Gastrocnemius medialis (tissue), 4 donors: Measurements from ENCODE around the gene KRTAP4-7. TPM values are rescaled to one million over a fixed set of nuclear protein-coding genes. Genes with fewer than 3 reads are reported as not detected.
"Not testable (repeated sequence)": the region's sequence is repeated elsewhere in the genome, so short reads cannot be mapped to it uniquely, and the experiment has no call there.

ENCODE experiments used
- ATAC-seq, 2 donors: fragments of 150-250 bp; one replicate each; pipeline ENCODE4 v1.9.1; 2016
- DNase-seq, 2 donors: peaks; one replicate each; pipeline ENCODE4 v3.0.0-alpha.2; 2019
- H3K27ac ChIP-seq, 4 donors: fragments of 200-600 bp; sonication (generic); 1 replicate in 1 of 4; 2 replicates in 3 of 4; pipeline ENCODE4 v1.5.1; 2016 to 2018; ENCODE audit warnings: mild to moderate bottlenecking in 2 of 4, moderate library complexity in 1 of 4
- H3K27me3 ChIP-seq, 3 donors: fragments of 200-600 bp; sonication (generic) in 2 of 3; 1 replicate in 1 of 3; 2 replicates in 2 of 3; pipeline versions ENCODE4 v1.5.1 to v1.6.0; 2016 to 2019; ENCODE audit warnings: mild to moderate bottlenecking in 1 of 3, moderate library complexity in 1 of 3
- H3K36me3 ChIP-seq, 2 donors: fragments of 200-600 bp; sonication (generic) in 1 of 2; one replicate each; pipeline ENCODE4 v1.5.1; 2017 to 2018
- H3K4me1 ChIP-seq, 2 donors: fragments of 200-600 bp; sonication (generic) in 1 of 2; one replicate each; pipeline ENCODE4 v1.5.1; 2016 to 2017; ENCODE audit warnings: mild to moderate bottlenecking in 2 of 2
- H3K4me3 ChIP-seq, 4 donors: fragments of 200-600 bp; sonication (generic) in 3 of 4; 1 replicate in 1 of 4; 2 replicates in 3 of 4; pipeline ENCODE4 v1.5.1; 2016 to 2019; ENCODE audit warnings: mild to moderate bottlenecking in 2 of 4
- H3K9me3 ChIP-seq, 3 donors: fragments of 200-600 bp; sonication (generic) in 2 of 3; 1 replicate in 1 of 3; 2 replicates in 2 of 3; pipeline ENCODE4 v1.5.1; 2016 to 2019
- CTCF ChIP-seq, 5 experiments: fragments of 450-650 bp in 3 of 5; fragments of 200-600 bp in 2 of 5; sonication (generic) in 2 of 5; IDR thresholded peaks in 4 of 5; conservative IDR thresholded peaks in 1 of 5; 1 replicate in 4 of 5; 2 replicates in 1 of 5; pipeline ENCODE4 v1.5.1; 2016 to 2019; ENCODE audit warnings: antibody characterized with exemption in 5 of 5, mild to moderate bottlenecking in 3 of 5, moderate library complexity in 3 of 5
- POLR2A ChIP-seq, 2 donors: fragments of 450-650 bp; IDR thresholded peaks; one replicate each; pipeline ENCODE4 v1.6.1; 2017; ENCODE audit warnings: antibody characterized with exemption in 2 of 2, mild to moderate bottlenecking in 2 of 2, moderate library complexity in 2 of 2
- in situ Hi-C, 4 donors: fragments of 200-750 bp; cut with MboI; loops; one replicate each; pipeline versions ENCODE4 v1.15.0 to v1.8.0; 2017; ENCODE audit warnings: low sequenced_read_pairs in 4 of 4
- intact Hi-C: fragments of 100-400 bp; cut with DNase I; formaldehyde crosslinking; loops from one replicate; pipeline ENCODE4 v1.15.1; 2023; ENCODE audit warnings: low total_unique reads
- total RNA-seq, 4 donors: library from RNA; depleted of rRNA; stranded (reverse); fragments of >200 nt; gene quantifications; one replicate each; pipeline versions ENCODE4 v1.1.0 to v1.2.3, GENCODE V29; 2016

KRTAP4-7 gene
- total RNA-seq, 4 donors from 2014 or later: not detected

GRCh38 chr17:41063449-41063848 lies 20.5 kb upstream of the KRTAP4-7 start:
- H3K4me3 ChIP-seq: no peak overlapping the region
- H3K9me3 ChIP-seq: no peaks in the 10 kb centered on the region
- intact Hi-C loops (no loop called here), in situ Hi-C loops (loop anchor here in 1 of 4 donors (25.0 kb wide), 1 partner anchor 101 kb away; the partner anchor contains the start of gene KRT39)
- H3K27ac ChIP-seq: no peak overlapping the region
- DNase-seq: no peak
- no peaks in the 10 kb centered on the region for H3K36me3 ChIP-seq
- peaks cover 0 to 14% (median 0%) of the 10 kb centered on the region in 3 donors for H3K27me3 ChIP-seq
- no peak for TF ChIP-seq CTCF (IDR thresholded peaks at IDR 0.05 in 4 of 5, conservative IDR thresholded peaks at IDR 0.05 in 1 of 5)
- ATAC-seq: no peak
- H3K4me1 ChIP-seq: no peaks in the 10 kb centered on the region

GRCh38 chr17:41064301-41064700 lies 19.6 kb upstream of the KRTAP4-7 start:
- H3K4me1 ChIP-seq: no peaks in the 10 kb centered on the region
- TF ChIP-seq CTCF (IDR thresholded peaks at IDR 0.05 in 4 of 5, conservative IDR thresholded peaks at IDR 0.05 in 1 of 5) (no peak), POLR2A (IDR thresholded peaks at IDR 0.05) (no peak)

GRCh38 chr17:41065016-41065689 lies 18.8 kb upstream of the KRTAP4-7 start:
- ATAC-seq, H3K4me1 ChIP-seq, intact Hi-C loops, H3K27me3 ChIP-seq, H3K4me3 ChIP-seq, DNase-seq, H3K9me3 ChIP-seq, H3K36me3 ChIP-seq, H3K27ac ChIP-seq: not testable (repeated sequence)
- in situ Hi-C loops: loop anchor here in 1 of 4 donors (25.0 kb wide), 1 partner anchor 103 kb away; the partner anchor contains the start of gene KRT39

More at GRCh38 chr17:41064301-41064700, 19.6 kb upstream of the KRTAP4-7 start:
- Histone ChIP-seq H3K27ac (no peak overlapping the region), H3K27me3 (peaks cover 0 to 6% (median 0%) of the 10 kb centered on the region in 3 donors), H3K4me3 (no peak overlapping the region), H3K36me3 (no peaks in the 10 kb centered on the region), H3K9me3 (no peaks in the 10 kb centered on the region)
- DNase-seq (no peak), ATAC-seq (no peak)
- intact Hi-C loops (no loop called here), in situ Hi-C loops (loop anchor here in 1 of 4 donors (25.0 kb wide), 1 partner anchor 102 kb away; the partner anchor contains the start of gene KRT39)

GRCh38 chr17:41065829-41066624 lies 17.9 kb upstream of the KRTAP4-7 start, which contains the start of gene KRTAP2-4:
Gene KRTAP2-4, minus strand, starts transcription at chr17:41065879. Its CDS starts 34 bp downstream, at chr17:41065845.
- ATAC-seq (no peak), DNase-seq (no peak)
- H3K36me3 ChIP-seq: no peaks in the 10 kb centered on the region
- no peak within 1 kb of the TSS for H3K4me3 ChIP-seq
- H3K27me3 ChIP-seq: peaks cover 0 to 4% (median 0%) of the 10 kb centered on the region in 3 donors
- intact Hi-C loops (no loop called here), in situ Hi-C loops (loop anchor here in 1 of 4 donors (25.0 kb wide), 1 partner anchor 104 kb away; the partner anchor contains the start of gene KRT39)
- no peak for TF ChIP-seq POLR2A (IDR thresholded peaks at IDR 0.05)
- TF ChIP-seq CTCF (IDR thresholded peaks at IDR 0.05 in 4 of 5, conservative IDR thresholded peaks at IDR 0.05 in 1 of 5): no peak
- no peaks in the 10 kb centered on the region for H3K9me3 ChIP-seq
- no peak within 1 kb of the TSS for H3K27ac ChIP-seq
- H3K4me1 ChIP-seq: no peaks in the 10 kb centered on the region

GRCh38 chr17:41067281-41067680 lies 16.7 kb upstream of the KRTAP4-7 start:
- TF ChIP-seq CTCF (IDR thresholded peaks at IDR 0.05 in 4 of 5, conservative IDR thresholded peaks at IDR 0.05 in 1 of 5) (no peak), POLR2A (IDR thresholded peaks at IDR 0.05) (no peak)
- H3K4me3 ChIP-seq: no peak overlapping the region
- no peaks in the 10 kb centered on the region for H3K36me3 ChIP-seq
- H3K4me1 ChIP-seq: no peaks in the 10 kb centered on the region
- ATAC-seq: no peak
- H3K9me3 ChIP-seq: no peaks in the 10 kb centered on the region
- peaks cover 0 to 4% (median 0%) of the 10 kb centered on the region in 3 donors for H3K27me3 ChIP-seq
- intact Hi-C loops (no loop called here), in situ Hi-C loops (loop anchor here in 1 of 4 donors (25.0 kb wide), 1 partner anchor 105 kb away; the partner anchor contains the start of gene KRT39)
- no peak overlapping the region for H3K27ac ChIP-seq
- DNase-seq: no peak
